ENCODE data around the gene TMEM88. TPM values are rescaled to one million over a fixed set of nuclear protein-coding genes. Genes with fewer than 3 reads are reported as not detected.

Gene TMEM88
- total and polyA plus RNA-seq, 2 donors (not counting 1 experiment from before 2014, with no cell fraction given) = 5.1 to 9.5 TPM

- H3K79me2 ChIP-seq (ENCODE audit: control insufficient read depth, insufficient read depth, low read length) = peaks cover 5% of the 10 kb centered on the region
- H3K27me3 ChIP-seq (replicated peaks in 1 of 4; ENCODE audit: control extremely low read depth in 1 of 4, control insufficient read depth in 3 of 4, insufficient read depth in 4 of 4, low read length in 3 of 4) = no peaks in the 10 kb centered on the region
- no peak overlapping the region for H3K9ac ChIP-seq (ENCODE audit: low read length)
- CTCF ChIA-PET = interaction anchor here (0.7 to 2.2 kb wide), 7 partner anchors 8 to 114 kb away, joined by 3 to 9 read pairs (median 3); partner anchors contain the start of genes NAA38 and RNF227
- no peak overlapping the region for H3K4me2 ChIP-seq (replicated peaks; ENCODE audit: low read depth, low read length, poor library complexity, severe bottlenecking)
- WGBS (ENCODE audit: insufficient coverage) = 40% methylated on average over 1 of the region's 2 CpGs
- H3K9me3 ChIP-seq (ENCODE audit: control extremely low read depth in 1 of 3, control insufficient read depth in 2 of 3, insufficient read depth in 1 of 3, low read length in 2 of 3) = no peaks in the 10 kb centered on the region
- Mint-ChIP-seq H3K4me3 (no peak overlapping the region), H3K27ac (no peak overlapping the region), H3K9me3 (ENCODE audit: insufficient read depth) (no peaks in the 10 kb centered on the region), H3K4me1 (peaks cover 6% of the 10 kb centered on the region), H3K27me3 (no peaks in the 10 kb centered on the region)
- H3K27ac ChIP-seq (ENCODE audit: low read length in 2 of 2) = no peak overlapping the region
- intact Hi-C loops (cut with micrococcal nuclease) = no loop called here
- ATAC-seq (ENCODE audit: low read depth) (no peak), DNase-seq (no peak)
- no peaks in the 10 kb centered on the region for H4K20me1 ChIP-seq (ENCODE audit: control insufficient read depth, insufficient read depth, low read length, poor library complexity, severe bottlenecking)
- no peaks in the 10 kb centered on the region for H3K36me3 ChIP-seq (replicated peaks in 1 of 2; ENCODE audit: control extremely low read depth in 1 of 2, control insufficient read depth in 1 of 2, extremely low read depth in 1 of 2, insufficient read depth in 2 of 2, low read length in 1 of 2)
- peaks cover 10 to 19% of the 10 kb centered on the region in 2 donors for H3K4me1 ChIP-seq (ENCODE audit: control insufficient read depth in 2 of 2, insufficient read depth in 2 of 2, low read length in 2 of 2)
- POLR2A ChIA-PET = no interaction called here
- H3K4me3 ChIP-seq (ENCODE audit: control extremely low read depth in 1 of 5, extremely low read depth in 1 of 5, insufficient read depth in 1 of 5, low read depth in 2 of 5, low read length in 4 of 5) = no peak overlapping the region
- H2AFZ ChIP-seq (ENCODE audit: insufficient read depth, low read depth, low read length, poor library complexity, severe bottlenecking) = no peak overlapping the region
- no peak for TF ChIP-seq EZH2 (IDR thresholded peaks at IDR 0.05; ENCODE audit: borderline replicate concordance, insufficient read depth, low read depth, low read length, poor library complexity, severe bottlenecking)
- TF ChIP-seq, protein P1, sequence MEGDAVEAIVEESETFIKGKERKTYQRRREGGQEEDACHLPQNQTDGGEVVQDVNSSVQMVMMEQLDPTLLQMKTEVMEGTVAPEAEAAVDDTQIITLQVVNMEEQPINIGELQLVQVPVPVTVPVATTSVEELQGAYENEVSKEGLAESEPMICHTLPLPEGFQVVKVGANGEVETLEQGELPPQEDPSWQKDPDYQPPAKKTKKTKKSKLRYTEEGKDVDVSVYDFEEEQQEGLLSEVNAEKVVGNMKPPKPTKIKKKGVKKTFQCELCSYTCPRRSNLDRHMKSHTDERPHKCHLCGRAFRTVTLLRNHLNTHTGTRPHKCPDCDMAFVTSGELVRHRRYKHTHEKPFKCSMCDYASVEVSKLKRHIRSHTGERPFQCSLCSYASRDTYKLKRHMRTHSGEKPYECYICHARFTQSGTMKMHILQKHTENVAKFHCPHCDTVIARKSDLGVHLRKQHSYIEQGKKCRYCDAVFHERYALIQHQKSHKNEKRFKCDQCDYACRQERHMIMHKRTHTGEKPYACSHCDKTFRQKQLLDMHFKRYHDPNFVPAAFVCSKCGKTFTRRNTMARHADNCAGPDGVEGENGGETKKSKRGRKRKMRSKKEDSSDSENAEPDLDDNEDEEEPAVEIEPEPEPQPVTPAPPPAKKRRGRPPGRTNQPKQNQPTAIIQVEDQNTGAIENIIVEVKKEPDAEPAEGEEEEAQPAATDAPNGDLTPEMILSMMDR (IDR thresholded peaks at IDR 0.05) = no peak
Observed at GRCh38 chr17:7875804-7876370, 21.0 kb downstream of the TMEM88 start.

DNA sequence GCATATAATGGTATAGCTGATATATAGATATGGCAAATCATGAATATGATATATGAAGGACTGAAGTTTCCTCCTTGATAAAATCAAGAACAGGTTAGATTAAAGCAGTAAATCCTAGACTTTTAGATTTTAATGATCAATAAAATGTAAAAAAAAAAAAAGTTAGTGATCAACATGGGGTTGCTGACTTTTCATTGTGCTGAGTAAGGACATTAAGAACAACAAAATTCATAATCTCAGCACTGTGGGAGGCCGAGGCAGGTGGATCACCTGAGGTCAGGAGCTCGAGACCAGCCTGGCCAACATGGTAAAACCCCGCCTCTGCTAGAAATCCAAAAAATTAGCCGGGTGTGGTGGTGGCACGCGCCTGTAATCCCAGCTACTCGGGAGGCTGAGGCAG, 23.4 kb downstream of the TMEM88 start:
- H3K36me3 ChIP-seq (replicated peaks in 1 of 2; ENCODE audit: control extremely low read depth in 1 of 2, control insufficient read depth in 1 of 2, extremely low read depth in 1 of 2, insufficient read depth in 2 of 2, low read length in 1 of 2) = no peaks in the 10 kb centered on the region
- POLR2A ChIA-PET = no interaction called here
- no peak overlapping the region for H3K4me3 Mint-ChIP-seq
- H3K9me3 Mint-ChIP-seq (ENCODE audit: insufficient read depth) = no peaks in the 10 kb centered on the region
- peaks cover 18 to 29% of the 10 kb centered on the region in 2 donors for H3K4me1 ChIP-seq (ENCODE audit: control insufficient read depth in 2 of 2, insufficient read depth in 2 of 2, low read length in 2 of 2)
- H3K9me3 ChIP-seq (ENCODE audit: control extremely low read depth in 1 of 3, control insufficient read depth in 2 of 3, insufficient read depth in 1 of 3, low read length in 2 of 3) = no peaks in the 10 kb centered on the region
- H3K4me3 ChIP-seq (ENCODE audit: control extremely low read depth in 1 of 5, extremely low read depth in 1 of 5, insufficient read depth in 1 of 5, low read depth in 2 of 5, low read length in 4 of 5) = no peak overlapping the region
- intact Hi-C loops (cut with micrococcal nuclease) = no loop called here
- ATAC-seq (ENCODE audit: low read depth) (no peak), DNase-seq (no peak)
- peaks cover 6% of the 10 kb centered on the region for H3K4me1 Mint-ChIP-seq
- WGBS (ENCODE audit: insufficient coverage) = 98% methylated on average over 7 of the region's 7 CpGs
- no peak overlapping the region for H3K4me2 ChIP-seq (replicated peaks; ENCODE audit: low read depth, low read length, poor library complexity, severe bottlenecking)
- no peak overlapping the region for H2AFZ ChIP-seq (ENCODE audit: insufficient read depth, low read depth, low read length, poor library complexity, severe bottlenecking)
- no peaks in the 10 kb centered on the region for H3K27me3 ChIP-seq (replicated peaks in 1 of 4; ENCODE audit: control extremely low read depth in 1 of 4, control insufficient read depth in 3 of 4, insufficient read depth in 4 of 4, low read length in 3 of 4)
- no peak overlapping the region for H3K27ac Mint-ChIP-seq
- H3K27ac ChIP-seq (ENCODE audit: low read length in 2 of 2) = no peak overlapping the region
- no peak overlapping the region for H3K9ac ChIP-seq (ENCODE audit: low read length)
- peaks cover 5% of the 10 kb centered on the region for H3K79me2 ChIP-seq (ENCODE audit: control insufficient read depth, insufficient read depth, low read length)
- TF ChIP-seq, protein P1 (IDR thresholded peaks at IDR 0.05) = no peak
- TF ChIP-seq EZH2 (IDR thresholded peaks at IDR 0.05; ENCODE audit: borderline replicate concordance, insufficient read depth, low read depth, low read length, poor library complexity, severe bottlenecking) = no peak
- CTCF ChIA-PET = interaction anchor here (1.1 kb wide), 1 partner anchor 10 kb away, joined by 5 read pairs; no protein-coding TSS in a partner anchor
- no peaks in the 10 kb centered on the region for H4K20me1 ChIP-seq (ENCODE audit: control insufficient read depth, insufficient read depth, low read length, poor library complexity, severe bottlenecking)
- no peaks in the 10 kb centered on the region for H3K27me3 Mint-ChIP-seq
